ENCODE measurements around the gene KMT2B.

KMT2B gene

GRCh38 chr19:35736913-35737886 lies 19.4 kb downstream of the KMT2B start:
- H3K79me2 ChIP-seq (ENCODE audit: low read length): no peaks in the 10 kb centered on the region
- no peak overlapping the region for H3K4me3 ChIP-seq (ENCODE audit: low read length)
- H3K27ac ChIP-seq (ENCODE audit: low read length): no peak overlapping the region
- no peaks in the 10 kb centered on the region for H3K9me2 ChIP-seq (replicated peaks; ENCODE audit: insufficient read depth, low read length)
- H3K36me3 ChIP-seq (replicated peaks; ENCODE audit: insufficient read depth, low read length): 0 out of 2 replicates have a peak, but pooled peaks cover 5% of the 10 kb centered on the region
- no peaks in the 10 kb centered on the region for H4K20me1 ChIP-seq (ENCODE audit: insufficient read depth, low read length)
- H3K9ac ChIP-seq (ENCODE audit: low read length): no peak overlapping the region
- no peaks in the 10 kb centered on the region for H3K9me3 ChIP-seq (replicated peaks; ENCODE audit: insufficient read depth, low read length)
- TF ChIP-seq EZH2phosphoT487 (IDR thresholded peaks at IDR 0.05; ENCODE audit: low read length) (no peak), CTCF (IDR thresholded peaks at IDR 0.05; ENCODE audit: low read length) (peak; percentile 16)
- H3F3A ChIP-seq (ENCODE audit: insufficient read depth, low read length): peaks cover 19% of the 10 kb centered on the region; the same call in 1 of the 2 replicates
- 0 out of 2 replicates have a peak, but pooled peaks cover 3% of the 10 kb centered on the region for H3K4me1 ChIP-seq (ENCODE audit: low read length)
- no peak overlapping the region for H3K4me2 ChIP-seq (ENCODE audit: low read depth, low read length)
- no peak for DNase-seq
- H2AFZ ChIP-seq (ENCODE audit: low read length): no peak overlapping the region
- no peaks in the 10 kb centered on the region for H3K27me3 ChIP-seq (replicated peaks; ENCODE audit: insufficient read depth, low read length)

- H3K4me1 ChIP-seq (ENCODE audit: low read length): peaks cover 9% of the 10 kb centered on the region
- H3K4me3 ChIP-seq (ENCODE audit: low read length): no peak overlapping the region
- H3K9me2 ChIP-seq (replicated peaks; ENCODE audit: insufficient read depth, low read length): no peaks in the 10 kb centered on the region
- no peaks in the 10 kb centered on the region for H3K27me3 ChIP-seq (replicated peaks; ENCODE audit: insufficient read depth, low read length)
- H3K9me3 ChIP-seq (replicated peaks; ENCODE audit: insufficient read depth, low read length): no peaks in the 10 kb centered on the region
- H3K79me2 ChIP-seq (ENCODE audit: low read length): no peaks in the 10 kb centered on the region
- no peak overlapping the region for H3K4me2 ChIP-seq (ENCODE audit: low read depth, low read length)
- peaks cover 24% of the 10 kb centered on the region; the same call in 1 of the 2 replicates for H3F3A ChIP-seq (ENCODE audit: insufficient read depth, low read length)
- 0 out of 2 replicates have a peak, but pooled peaks cover 5% of the 10 kb centered on the region for H3K36me3 ChIP-seq (replicated peaks; ENCODE audit: insufficient read depth, low read length)
- H3K9ac ChIP-seq (ENCODE audit: low read length): no peak overlapping the region
- TF ChIP-seq CTCF (IDR thresholded peaks at IDR 0.05; ENCODE audit: low read length) (no peak), EZH2 (optimal IDR thresholded peaks at IDR 0.05; ENCODE audit: low read depth, low read length) (no peak)
- H3K27ac ChIP-seq (ENCODE audit: low read length): no peak overlapping the region
- no peak overlapping the region for H2AFZ ChIP-seq (ENCODE audit: low read length)
- no peaks in the 10 kb centered on the region for H4K20me1 ChIP-seq (ENCODE audit: insufficient read depth, low read length)
- no peak for DNase-seq
Observed at GRCh38 chr19:35738021-35738886, 20.5 kb downstream of the KMT2B start.

GRCh38 chr19:35738887-35739229 lies 21.1 kb downstream of the KMT2B start:
- Histone ChIP-seq H3F3A (ENCODE audit: insufficient read depth, low read length) (peaks cover 24% of the 10 kb centered on the region; the same call in 1 of the 2 replicates), H3K79me2 (ENCODE audit: low read length) (peaks cover 4% of the 10 kb centered on the region), H3K4me2 (ENCODE audit: low read depth, low read length) (no peak overlapping the region), H3K4me3 (ENCODE audit: low read length) (no peak overlapping the region), H3K27ac (ENCODE audit: low read length) (no peak overlapping the region), H3K4me1 (ENCODE audit: low read length) (peaks cover 12% of the 10 kb centered on the region), H4K20me1 (ENCODE audit: insufficient read depth, low read length) (no peaks in the 10 kb centered on the region), H3K9ac (ENCODE audit: low read length) (no peak overlapping the region), H3K27me3 (replicated peaks; ENCODE audit: insufficient read depth, low read length) (no peaks in the 10 kb centered on the region), H3K9me3 (replicated peaks; ENCODE audit: insufficient read depth, low read length) (no peaks in the 10 kb centered on the region), H2AFZ (ENCODE audit: low read length) (no peak overlapping the region), H3K36me3 (replicated peaks; ENCODE audit: insufficient read depth, low read length) (0 out of 2 replicates have a peak, but pooled peaks cover 2% of the 10 kb centered on the region), H3K9me2 (replicated peaks; ENCODE audit: insufficient read depth, low read length) (no peaks in the 10 kb centered on the region)
- DNase-seq: peak; percentile 4
- TF ChIP-seq EZH2phosphoT487 (IDR thresholded peaks at IDR 0.05; ENCODE audit: low read length) (no peak), CTCF (IDR thresholded peaks at IDR 0.05; ENCODE audit: low read length) (no peak), EZH2 (optimal IDR thresholded peaks at IDR 0.05; ENCODE audit: low read depth, low read length) (no peak)
